GM10847 (cell line): ENCODE measurements around the gene SRBD1.

Experiments used
- POLR2A ChIP-seq: IDR thresholded peaks from 2 replicates; pipeline ENCODE4 v1.6.1; 2011; ENCODE audit not compliant: insufficient read length; ENCODE audit errors: extremely low read depth

Gene SRBD1

DNA sequence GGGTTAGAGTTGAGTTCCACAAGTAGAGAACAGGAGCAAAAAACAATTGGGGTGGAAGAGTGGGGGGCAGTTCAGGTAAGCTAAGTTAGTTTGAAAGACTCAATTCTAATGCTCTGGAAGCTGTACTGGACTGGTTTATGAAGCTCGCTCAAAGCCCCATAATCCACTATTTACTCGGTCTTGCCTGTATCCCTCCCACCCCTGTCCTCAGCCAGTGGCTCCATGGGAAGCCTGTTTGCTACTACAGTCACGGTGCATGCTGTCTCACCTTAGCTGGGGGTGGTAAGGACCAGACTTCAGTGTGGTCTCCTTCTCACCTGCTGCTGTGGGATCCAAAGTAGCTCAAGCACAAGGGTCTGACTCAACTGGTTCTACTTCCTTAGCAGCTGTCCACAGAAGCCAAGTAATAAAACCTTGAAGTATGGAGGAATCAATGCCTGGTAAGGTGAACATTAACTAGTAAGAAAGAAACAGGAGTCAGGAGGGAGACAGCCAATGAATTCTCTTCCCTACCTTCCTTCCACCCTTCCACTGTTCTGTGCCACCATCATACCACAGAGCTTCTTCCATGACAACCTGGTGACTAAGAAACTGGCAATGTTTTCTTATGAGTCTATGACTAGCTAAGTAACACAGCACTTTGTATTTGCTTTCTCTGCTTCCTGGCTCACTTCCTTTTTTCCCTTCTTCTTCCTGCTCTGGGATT, 230.8 kb downstream of the SRBD1 start:
- TF ChIP-seq POLR2A: no peak

DNA sequence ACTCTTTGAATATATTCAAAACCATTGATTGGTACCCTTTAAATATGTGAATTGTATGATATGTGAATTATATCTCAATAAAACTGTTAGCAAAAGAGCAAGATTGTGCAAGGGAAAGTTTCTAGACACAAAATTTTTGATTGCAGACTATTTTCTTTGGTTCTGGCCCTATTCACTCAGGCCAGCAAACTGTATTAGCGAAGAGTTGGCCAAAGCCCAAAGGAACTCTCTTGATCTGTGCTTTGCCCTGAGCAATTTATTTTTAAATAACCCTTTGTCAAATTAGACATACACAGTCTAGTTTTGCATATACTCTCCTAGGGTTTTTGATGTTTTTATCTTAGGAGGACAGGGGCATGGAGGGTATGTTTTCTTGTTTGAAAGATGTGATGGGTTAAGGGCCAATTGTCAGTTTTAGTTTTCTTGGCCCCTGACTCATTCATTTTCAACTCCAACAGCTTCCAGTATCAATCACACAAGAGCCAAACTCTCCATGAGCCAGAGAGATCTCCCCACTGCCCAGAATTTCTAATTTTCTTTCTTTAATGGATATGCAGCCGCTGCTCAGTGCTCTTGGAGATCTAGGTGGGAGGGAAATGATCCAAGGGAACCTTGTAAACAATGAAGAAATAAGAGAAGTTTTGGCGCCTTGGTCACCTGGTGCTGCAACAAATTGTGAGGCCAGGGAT, 231.5 kb downstream of the SRBD1 start:
- no peak for TF ChIP-seq POLR2A

DNA sequence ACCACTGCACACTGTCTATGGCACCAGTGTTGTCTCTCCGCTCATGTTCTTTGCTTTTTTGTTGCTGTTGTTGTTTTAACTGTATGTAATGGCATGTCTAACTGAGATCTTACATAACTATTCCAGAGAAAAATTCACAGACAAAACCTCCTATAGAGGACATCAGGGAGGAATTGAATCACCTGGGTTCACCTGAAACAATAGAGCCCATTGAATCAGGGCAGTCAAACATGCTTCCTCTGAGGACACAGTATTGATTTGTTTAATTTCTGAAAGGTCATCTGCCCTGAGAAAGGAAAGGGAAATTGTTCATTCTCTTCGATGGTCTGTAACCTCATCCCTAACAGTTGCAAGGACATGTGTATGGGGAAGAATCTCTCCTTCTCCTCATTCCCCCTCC, 237.5 kb downstream of the SRBD1 start:
- TF ChIP-seq POLR2A: no peak

DNA sequence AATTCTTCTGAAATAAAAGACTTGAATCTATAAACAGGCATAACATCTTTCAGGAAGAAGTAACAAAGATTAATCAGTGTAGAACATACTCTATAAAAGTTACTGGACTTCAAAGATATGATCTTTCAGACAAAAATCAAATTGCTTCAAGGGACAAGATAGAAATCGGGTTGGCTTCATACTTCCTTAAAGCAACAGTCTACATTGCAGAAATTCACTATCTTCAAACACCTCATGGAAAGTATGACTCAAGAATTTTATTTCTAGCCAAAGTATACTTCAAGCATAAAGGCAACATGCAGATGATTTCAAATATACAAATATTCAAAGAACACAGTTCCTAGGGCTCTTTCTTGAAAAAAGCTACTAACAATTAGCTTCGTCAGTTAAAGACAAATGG, 240.7 kb downstream of the SRBD1 start:
- TF ChIP-seq POLR2A: no peak

DNA sequence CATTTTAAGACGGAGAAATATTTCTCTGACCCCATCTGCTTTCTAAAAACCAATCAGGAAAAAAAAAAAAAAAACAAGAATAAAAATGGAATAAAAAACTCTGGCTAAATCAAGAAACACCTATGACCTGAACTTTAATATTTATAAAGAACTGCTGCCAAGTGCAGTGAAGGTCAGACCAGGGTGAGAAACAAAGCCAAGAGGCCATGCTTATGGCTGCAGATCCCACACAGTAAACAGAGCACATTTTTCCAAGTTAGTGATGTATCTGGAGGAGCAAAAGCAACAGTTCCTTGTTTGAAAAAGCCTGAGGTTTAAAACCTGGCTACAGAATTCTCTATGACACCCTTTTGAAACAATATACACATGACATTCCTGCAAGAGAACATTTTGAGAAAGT, 242.3 kb downstream of the SRBD1 start:
- TF ChIP-seq POLR2A: no peak

DNA sequence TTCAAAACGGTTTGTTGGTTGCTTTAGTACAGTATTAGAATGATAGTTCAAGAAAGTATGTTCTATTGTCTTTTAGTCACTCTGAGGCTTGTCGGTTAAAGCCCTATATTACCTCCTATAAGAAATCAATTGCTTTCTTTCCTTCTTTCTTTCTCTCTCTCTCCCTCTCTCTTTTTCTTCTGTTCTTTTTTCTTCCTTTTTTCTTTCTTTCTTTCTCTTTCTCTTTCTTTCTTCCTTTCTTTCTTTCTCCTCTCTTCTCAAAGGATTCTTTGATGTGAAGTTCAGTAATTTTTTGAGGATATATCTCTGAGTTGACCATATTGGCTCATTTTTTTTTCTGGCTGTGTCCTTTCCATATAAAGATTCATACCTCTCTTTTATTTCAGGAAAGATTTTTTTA, 249.4 kb downstream of the SRBD1 start:
- no peak for TF ChIP-seq POLR2A

DNA sequence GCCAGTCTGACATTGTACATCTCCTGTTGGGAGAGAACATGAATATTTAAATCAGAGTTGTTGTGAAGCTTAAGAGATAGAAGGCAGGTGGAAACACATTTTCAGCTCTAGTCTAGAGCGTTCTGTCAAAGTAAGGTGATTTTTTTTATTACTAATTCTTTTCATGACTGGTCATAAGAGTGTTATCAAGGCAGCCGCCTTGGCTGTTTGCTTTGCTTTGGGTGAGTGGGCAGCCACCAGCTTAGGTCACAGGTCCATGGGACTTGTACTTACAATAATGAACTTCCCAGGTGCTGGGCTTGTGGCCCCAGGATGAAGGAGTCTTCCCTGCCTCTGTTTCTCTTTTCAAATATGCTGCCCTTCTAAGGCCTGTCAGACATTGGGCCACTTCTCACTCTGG, 256.3 kb downstream of the SRBD1 start:
- no peak for TF ChIP-seq POLR2A

DNA sequence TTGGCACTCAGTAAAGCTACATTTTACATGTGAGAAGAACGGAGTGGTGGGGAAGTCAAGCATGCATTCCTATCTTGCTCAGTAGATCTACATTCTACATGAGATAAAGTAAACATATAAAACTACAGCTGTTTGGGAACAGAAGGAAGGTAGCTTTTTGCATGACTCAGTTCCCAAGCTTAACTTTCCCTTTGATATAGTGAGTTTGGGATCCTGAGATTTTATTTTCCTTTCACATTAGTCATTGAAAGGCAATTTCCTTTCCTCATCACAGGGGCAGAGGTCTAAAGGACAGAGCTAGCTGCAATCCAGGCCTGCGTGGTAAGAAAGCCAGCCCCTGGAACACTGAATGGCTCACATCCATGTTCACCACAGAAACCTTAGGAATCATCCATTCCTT, 257.2 kb downstream of the SRBD1 start:
- no peak for TF ChIP-seq POLR2A

DNA sequence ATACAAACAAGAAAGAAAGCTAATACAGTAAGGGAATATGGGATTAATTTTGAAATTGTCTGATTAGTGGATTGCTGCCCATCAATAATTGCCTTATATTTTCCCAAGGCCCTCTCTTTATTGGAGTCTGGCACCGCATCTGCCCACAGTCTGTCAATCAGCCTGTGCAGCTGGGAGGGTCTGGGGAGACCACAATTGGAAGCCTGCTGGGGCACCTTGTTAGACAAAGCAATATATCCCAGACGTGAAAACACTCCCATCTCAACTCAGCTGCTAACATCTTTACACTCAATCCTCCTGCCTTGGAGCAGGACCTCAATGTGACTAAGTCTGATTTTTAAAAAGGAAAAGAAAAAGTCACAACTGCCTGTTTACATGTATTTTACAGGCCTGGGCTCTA, 258.6 kb downstream of the SRBD1 start:
- TF ChIP-seq POLR2A: no peak

DNA sequence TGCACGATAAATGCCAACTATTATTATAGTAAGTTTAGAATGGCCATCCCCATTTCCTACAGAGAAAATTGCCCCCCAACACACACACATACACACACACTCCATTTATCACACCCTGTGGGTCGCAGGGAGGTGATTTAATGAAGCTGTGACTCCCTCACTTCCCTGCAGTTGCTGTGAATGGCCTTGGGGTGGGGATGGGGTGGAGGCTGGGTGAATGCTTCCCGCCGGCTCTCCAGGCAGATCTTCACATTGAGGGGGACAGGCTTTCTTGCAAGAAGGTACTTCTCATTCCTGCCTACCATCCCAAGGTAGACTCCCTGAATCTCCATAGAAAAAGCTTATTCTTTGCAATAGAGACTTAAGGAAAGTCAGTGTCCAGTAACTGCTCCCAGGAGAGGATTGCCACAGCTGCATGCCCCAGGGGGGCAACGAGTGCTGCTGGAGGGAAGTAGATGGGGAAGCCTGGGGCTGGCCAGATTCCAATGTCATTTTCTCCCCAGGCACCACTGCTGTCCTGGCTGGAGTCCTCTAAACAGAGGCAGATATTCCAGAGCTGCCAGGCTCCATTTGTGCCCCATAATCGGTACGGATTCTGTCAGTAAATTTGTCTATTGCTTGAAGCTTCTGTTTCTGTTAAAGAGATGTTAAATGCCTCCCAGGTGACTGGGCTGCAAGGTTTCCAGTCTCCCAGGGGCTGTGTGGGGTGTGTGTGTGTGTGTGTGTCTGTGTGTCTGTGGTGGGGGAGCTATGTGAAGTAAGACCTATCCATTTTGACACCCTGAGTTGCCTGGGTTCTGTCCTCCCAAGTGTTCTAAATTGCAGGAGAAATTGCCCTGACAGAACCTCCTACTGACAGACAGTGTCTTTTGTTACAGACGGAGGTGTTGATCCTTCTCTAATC, 265.5 kb downstream of the SRBD1 start:
- no peak for TF ChIP-seq POLR2A

DNA sequence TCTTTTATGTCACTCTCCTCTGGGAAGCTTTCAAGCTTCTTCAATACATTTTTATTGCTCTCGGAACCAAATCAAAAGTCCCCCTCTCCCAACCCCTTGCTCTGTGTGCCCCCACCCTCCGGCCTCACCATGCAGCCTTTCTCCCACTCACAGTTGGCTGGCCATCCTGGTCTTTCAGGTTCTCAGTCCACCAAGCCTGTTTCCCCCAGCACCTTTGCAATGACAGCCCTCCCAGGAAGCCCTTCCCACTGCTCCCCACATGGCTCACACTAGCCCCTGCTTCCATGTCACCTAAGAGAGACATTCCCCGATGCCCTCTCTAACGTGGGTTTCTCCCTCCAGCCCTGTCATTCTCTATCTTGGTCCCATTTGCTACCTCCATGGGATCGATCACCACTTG, 266.6 kb downstream of the SRBD1 start:
- no peak for TF ChIP-seq POLR2A

DNA sequence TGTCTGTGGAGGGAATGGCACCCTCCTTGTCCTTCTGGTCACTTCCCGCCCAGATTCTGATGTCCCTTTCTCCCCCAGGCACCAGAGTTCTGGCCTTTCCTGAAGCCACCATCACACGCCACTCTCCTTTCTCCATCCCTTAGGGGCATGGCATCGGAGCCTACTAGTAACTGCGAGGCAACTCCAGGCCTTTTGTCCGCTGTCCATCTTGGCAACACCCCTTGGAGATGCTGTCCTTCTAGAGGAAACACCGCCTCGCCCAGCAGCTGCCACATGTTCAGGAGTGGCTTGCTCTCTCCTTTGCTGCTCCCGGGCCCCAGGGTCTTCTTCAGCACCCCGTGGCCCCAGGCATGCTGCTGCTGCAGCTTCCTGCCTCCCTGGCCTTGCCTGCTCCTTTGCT, 267.0 kb downstream of the SRBD1 start:
- TF ChIP-seq POLR2A: no peak

DNA sequence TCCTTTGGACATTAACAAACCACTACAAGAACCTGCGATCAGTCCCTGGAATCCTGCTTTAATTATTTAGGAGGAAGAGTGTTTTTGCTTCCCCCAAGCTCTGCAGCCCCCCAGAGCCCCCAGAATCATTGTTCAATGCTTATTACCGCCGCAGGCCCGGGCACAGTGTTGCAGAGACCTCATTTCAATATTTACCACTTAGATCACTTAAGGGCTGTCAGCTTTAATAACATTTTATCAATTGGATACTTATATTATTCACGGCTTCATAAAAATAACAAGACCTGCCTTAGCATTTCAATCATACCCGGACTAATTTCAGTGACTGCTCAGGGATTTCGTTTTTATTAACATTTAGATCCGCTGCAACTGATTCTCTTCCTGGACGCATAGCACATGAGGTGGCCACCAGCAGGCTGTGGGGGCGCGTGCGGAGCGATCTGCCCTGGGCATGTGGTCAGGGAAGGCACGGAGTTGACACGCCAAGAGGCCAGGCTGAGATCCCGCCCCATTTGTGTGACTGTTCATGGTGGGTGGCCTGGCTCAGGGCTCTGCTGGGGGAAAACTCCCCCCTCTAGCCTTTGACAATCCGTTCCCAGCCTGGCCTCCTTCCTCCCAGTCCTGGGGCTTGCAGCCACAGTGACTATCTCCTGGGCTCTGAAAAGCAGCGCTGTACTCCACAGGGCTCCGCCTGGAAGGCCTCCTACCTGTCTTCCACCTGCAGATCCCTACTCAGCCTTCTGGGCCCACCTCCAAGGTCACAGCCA, 267.6 kb downstream of the SRBD1 start:
- TF ChIP-seq POLR2A: no peak

DNA sequence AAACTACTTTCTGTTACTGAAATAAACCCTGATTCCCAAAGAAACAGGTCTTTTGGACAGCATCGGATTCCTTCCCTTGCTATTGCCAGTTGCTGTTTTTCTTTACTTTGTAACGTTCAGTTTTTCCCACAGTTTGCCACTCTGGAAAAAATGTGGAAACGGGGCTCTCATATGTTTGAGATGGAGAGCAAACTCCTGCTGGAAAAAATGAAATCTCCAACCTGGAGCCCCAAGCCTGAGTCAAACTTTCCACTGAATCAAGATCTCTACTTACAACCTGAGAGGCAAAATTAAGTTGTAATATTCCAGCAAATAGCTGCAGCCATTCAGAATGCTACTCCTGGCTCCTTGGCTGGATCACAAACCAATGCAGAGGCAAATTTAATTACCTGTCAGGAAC, 270.7 kb downstream of the SRBD1 start:
- no peak for TF ChIP-seq POLR2A

DNA sequence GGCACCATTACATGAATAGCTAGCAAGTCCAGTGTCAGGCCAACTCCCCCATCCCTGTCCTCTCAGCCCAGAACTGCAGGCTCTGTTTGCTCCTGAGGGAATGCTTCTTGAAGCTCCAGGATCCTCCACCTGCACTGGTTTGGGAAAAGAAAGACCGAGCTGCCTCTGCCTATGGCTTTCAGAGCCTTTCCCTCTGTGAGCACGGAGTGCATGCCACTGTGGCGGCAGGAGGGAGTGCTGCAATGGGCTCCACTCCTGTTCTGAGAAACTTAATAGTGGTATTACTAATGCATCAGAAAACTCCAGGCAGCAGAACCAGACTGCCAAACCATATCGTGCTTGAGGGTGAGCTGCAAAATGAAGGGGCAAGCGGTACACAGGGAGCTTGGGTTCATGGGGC, 271.8 kb downstream of the SRBD1 start:
- TF ChIP-seq POLR2A: no peak
